ENCODE data around the gene SLC7A14. TPM values are rescaled to one million over a fixed set of nuclear protein-coding genes. Genes with fewer than 3 reads are reported as not detected.

SLC7A14 gene
- total RNA-seq, 1 experiment from 2014 or later = not detected

- Histone ChIP-seq H2AFZ (ENCODE audit: low read depth, low read length, poor library complexity, severe bottlenecking) (no peak overlapping the region), H4K20me1 (ENCODE audit: insufficient read depth) (no peaks in the 10 kb centered on the region), H3K9me3 (ENCODE audit: control insufficient read depth in 1 of 2, insufficient read depth in 1 of 2, low read depth in 1 of 2, low read length in 2 of 2) (no peaks in the 10 kb centered on the region), H3K79me2 (ENCODE audit: insufficient read depth, low read length) (no peaks in the 10 kb centered on the region), H3K4me3 (replicated peaks in 1 of 2; ENCODE audit: low read depth in 1 of 2, low read length in 2 of 2) (no peak overlapping the region), H3K27me3 (ENCODE audit: insufficient read depth, low read length) (no peaks in the 10 kb centered on the region), H3K9me2 (ENCODE audit: insufficient read depth) (no peaks in the 10 kb centered on the region), H3K9ac (ENCODE audit: low read length) (no peak overlapping the region), H3K36me3 (ENCODE audit: control insufficient read depth in 1 of 2, insufficient read depth in 2 of 2, low read length in 2 of 2) (no peaks in the 10 kb centered on the region), H3K27ac (ENCODE audit: low read depth, low read length) (no peak overlapping the region), H3K4me1 (ENCODE audit: control insufficient read depth in 1 of 2, insufficient read depth in 2 of 2, low read length in 2 of 2) (no peaks in the 10 kb centered on the region), H3K4me2 (ENCODE audit: low read length) (no peak overlapping the region)
- ChIA-PET CTCF (no interaction called here), POLR2A (no interaction called here), RAD21 (ENCODE audit: low non-redundant PET in 1 of 2, low total read pairs in 2 of 2, uncharacterized antibody in 2 of 2, unreplicated experiment in 2 of 2) (no interaction called here)
- TF ChIP-seq YY1 (IDR thresholded peaks at IDR 0.05; ENCODE audit: extremely low read depth, insufficient replicate concordance, low read depth, low read length) (no peak), POLR2AphosphoS5 (IDR thresholded peaks at IDR 0.05; ENCODE audit: low read depth, low read length) (no peak), ZNF274 (IDR thresholded peaks at IDR 0.05; ENCODE audit: low read depth, low read length) (no peak), CEBPB (IDR thresholded peaks at IDR 0.05; ENCODE audit: low read depth) (no peak), ZBTB33 (IDR thresholded peaks at IDR 0.05; ENCODE audit: extremely low read depth, insufficient replicate concordance, low read length) (no peak), SIN3A (IDR thresholded peaks at IDR 0.05; ENCODE audit: low read depth) (no peak)
- TF ChIP-seq, protein P1, sequence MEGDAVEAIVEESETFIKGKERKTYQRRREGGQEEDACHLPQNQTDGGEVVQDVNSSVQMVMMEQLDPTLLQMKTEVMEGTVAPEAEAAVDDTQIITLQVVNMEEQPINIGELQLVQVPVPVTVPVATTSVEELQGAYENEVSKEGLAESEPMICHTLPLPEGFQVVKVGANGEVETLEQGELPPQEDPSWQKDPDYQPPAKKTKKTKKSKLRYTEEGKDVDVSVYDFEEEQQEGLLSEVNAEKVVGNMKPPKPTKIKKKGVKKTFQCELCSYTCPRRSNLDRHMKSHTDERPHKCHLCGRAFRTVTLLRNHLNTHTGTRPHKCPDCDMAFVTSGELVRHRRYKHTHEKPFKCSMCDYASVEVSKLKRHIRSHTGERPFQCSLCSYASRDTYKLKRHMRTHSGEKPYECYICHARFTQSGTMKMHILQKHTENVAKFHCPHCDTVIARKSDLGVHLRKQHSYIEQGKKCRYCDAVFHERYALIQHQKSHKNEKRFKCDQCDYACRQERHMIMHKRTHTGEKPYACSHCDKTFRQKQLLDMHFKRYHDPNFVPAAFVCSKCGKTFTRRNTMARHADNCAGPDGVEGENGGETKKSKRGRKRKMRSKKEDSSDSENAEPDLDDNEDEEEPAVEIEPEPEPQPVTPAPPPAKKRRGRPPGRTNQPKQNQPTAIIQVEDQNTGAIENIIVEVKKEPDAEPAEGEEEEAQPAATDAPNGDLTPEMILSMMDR (IDR thresholded peaks at IDR 0.05 in 2 of 3, conservative IDR thresholded peaks at IDR 0.05 in 1 of 3; ENCODE audit: borderline replicate concordance in 1 of 3, insufficient read depth in 1 of 3, low read depth in 2 of 3, low read length in 2 of 3) = no peak
- DNase-seq (ENCODE audit: low read depth, low spot score) (no peak), ATAC-seq (no peak)
- BruUV-seq (replicated peaks) = no TSS peak
- intact Hi-C loops (cut with micrococcal nuclease) = no loop called here
These were observed 16.7 kb upstream of the SLC7A14 start for GRCh38 chr3:170602556-170602955.
